ENCODE measurements around the gene SLCO2A1. TPM values are rescaled to one million over a fixed set of nuclear protein-coding genes. Genes with fewer than 3 reads are reported as not detected.

SLCO2A1 gene
- total RNA-seq, 2 donors from 2014 or later, result 15.9 to 46.7 TPM

DNA sequence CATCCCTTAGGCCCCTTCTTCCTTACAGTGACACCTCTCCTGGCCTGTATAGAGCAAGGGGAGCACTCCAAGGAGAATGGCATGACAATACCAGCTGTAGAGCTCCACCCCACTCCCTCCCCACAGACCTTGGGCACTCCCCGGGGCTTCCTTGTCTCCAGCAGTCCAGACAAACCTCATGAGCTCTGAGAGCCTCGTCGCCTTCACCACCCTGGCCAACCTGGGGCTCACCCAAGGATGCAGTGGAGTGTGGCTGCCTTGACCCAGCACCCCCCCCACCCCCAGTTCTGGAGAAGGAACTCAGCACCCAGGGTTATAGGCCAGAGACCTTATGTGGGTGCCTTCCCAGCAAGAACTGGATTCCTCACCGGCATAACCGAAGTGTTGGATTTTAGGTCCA, 7.4 kb upstream of the SLCO2A1 start:
- TF ChIP-seq POLR2AphosphoS5 (IDR thresholded peaks at IDR 0.05) (no peak), CTCF (IDR thresholded peaks at IDR 0.05) (no peak), POLR2A (IDR thresholded peaks at IDR 0.05) (no peak)
- no peaks in the 10 kb centered on the region for H3K27me3 ChIP-seq (replicated peaks; ENCODE audit: insufficient read depth)
- H3K4me1 ChIP-seq (replicated peaks), result no peaks in the 10 kb centered on the region
- no peak overlapping the region for H3K4me3 ChIP-seq
- H3K9me3 ChIP-seq, result no peaks in the 10 kb centered on the region
- H3K27ac ChIP-seq, result no peak overlapping the region
- H3K36me3 ChIP-seq, result no peaks in the 10 kb centered on the region
- no peak for DNase-seq (ENCODE audit: low spot score)
- 82% methylated on average over 5 of the region's 5 CpGs for WGBS
- intact Hi-C loops (cut with DNase I), result no loop called here

GRCh38 chr3:134036291-134036690, 6.6 kb upstream of the SLCO2A1 start:
- Histone ChIP-seq H3K27ac (no peak overlapping the region), H3K36me3 (no peaks in the 10 kb centered on the region), H3K9me3 (no peaks in the 10 kb centered on the region), H3K4me1 (replicated peaks) (no peaks in the 10 kb centered on the region), H3K4me3 (no peak overlapping the region), H3K27me3 (replicated peaks; ENCODE audit: insufficient read depth) (no peaks in the 10 kb centered on the region)
- intact Hi-C loops (cut with DNase I), result no loop called here
- WGBS, result 97% methylated on average over 5 of the region's 5 CpGs
- TF ChIP-seq CTCF (IDR thresholded peaks at IDR 0.05), result no peak
- no peak for TF ChIP-seq POLR2AphosphoS5 (IDR thresholded peaks at IDR 0.05)
- TF ChIP-seq POLR2A (IDR thresholded peaks at IDR 0.05), result no peak
- DNase-seq (ENCODE audit: low spot score), result no peak

DNA sequence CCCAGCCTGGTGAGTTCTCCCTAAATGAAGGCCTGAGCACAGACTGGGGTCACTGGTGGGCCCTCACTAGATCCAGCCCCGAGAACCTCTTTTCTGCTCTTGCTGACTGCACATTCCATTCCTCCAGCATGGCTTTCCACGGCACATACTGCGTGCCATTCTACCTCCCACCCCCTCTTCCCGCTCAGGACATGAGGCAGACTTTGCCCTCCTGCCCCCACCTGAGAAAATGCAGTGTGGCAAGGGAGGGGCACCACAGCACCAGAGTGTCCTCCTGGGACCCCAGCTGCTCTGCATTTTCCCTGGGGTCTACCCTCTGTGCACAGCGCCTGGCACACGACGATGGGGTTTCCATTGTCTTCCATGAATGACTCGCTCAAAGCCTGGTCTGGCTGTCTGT, 6.1 kb upstream of the SLCO2A1 start:
- H3K9me3 ChIP-seq, result no peaks in the 10 kb centered on the region
- intact Hi-C loops (cut with DNase I), result no loop called here
- H3K4me3 ChIP-seq, result no peak overlapping the region
- TF ChIP-seq CTCF (IDR thresholded peaks at IDR 0.05) (no peak), POLR2A (IDR thresholded peaks at IDR 0.05) (no peak), POLR2AphosphoS5 (IDR thresholded peaks at IDR 0.05) (no peak)
- no peaks in the 10 kb centered on the region for H3K4me1 ChIP-seq (replicated peaks)
- H3K36me3 ChIP-seq, result no peaks in the 10 kb centered on the region
- H3K27ac ChIP-seq, result no peak overlapping the region
- WGBS, result 95% methylated on average over 8 of the region's 8 CpGs
- no peaks in the 10 kb centered on the region for H3K27me3 ChIP-seq (replicated peaks; ENCODE audit: insufficient read depth)
- DNase-seq (ENCODE audit: low spot score), result no peak

- WGBS, result 95% methylated on average over 6 of the region's 6 CpGs
- no peaks in the 10 kb centered on the region for H3K9me3 ChIP-seq
- no peaks in the 10 kb centered on the region for H3K36me3 ChIP-seq
- TF ChIP-seq POLR2AphosphoS5 (IDR thresholded peaks at IDR 0.05) (no peak), CTCF (IDR thresholded peaks at IDR 0.05) (no peak), POLR2A (IDR thresholded peaks at IDR 0.05) (no peak)
- no peak overlapping the region for H3K4me3 ChIP-seq
- no peaks in the 10 kb centered on the region for H3K27me3 ChIP-seq (replicated peaks; ENCODE audit: insufficient read depth)
- no peaks in the 10 kb centered on the region for H3K4me1 ChIP-seq (replicated peaks)
- DNase-seq (ENCODE audit: low spot score), result no peak
- intact Hi-C loops (cut with DNase I), result no loop called here
- H3K27ac ChIP-seq, result no peak overlapping the region
Measured at GRCh38 chr3:134034005-134034785, 4.5 kb upstream of the SLCO2A1 start.
